Spleen (tissue), 11 donors: ENCODE results near the gene SNAPIN. TPM values are rescaled to one million over a fixed set of nuclear protein-coding genes. Genes with fewer than 3 reads are reported as not detected.

ENCODE experiments used
- DNase-seq: peaks from one replicate; pipeline ENCODE4 v3.0.0-alpha.2; 2020
- H3K27ac ChIP-seq, 8 donors: fragments of 200-600 bp; sonication (generic) in 7 of 8; 1 replicate in 4 of 8; 2 replicates in 4 of 8; pipeline versions ENCODE4 v1.5.0 to v1.8.0; 2016 to 2021; ENCODE audit warnings: inconsistent platforms in 4 of 8, mild to moderate bottlenecking in 4 of 8, moderate library complexity in 1 of 8
- H3K27me3 ChIP-seq, 7 donors: fragments of 200-600 bp; sonication (generic) in 6 of 7; replicated peaks in 1 of 7; 1 replicate in 4 of 7; 2 replicates in 3 of 7; pipeline versions ENCODE4 v1.5.0 to v1.8.0; 2016 to 2021; ENCODE audit warnings: inconsistent platforms in 3 of 7, mild to moderate bottlenecking in 1 of 7
- H3K36me3 ChIP-seq, 6 donors: fragments of 200-600 bp; sonication (generic) in 5 of 6; 1 replicate in 4 of 6; 2 replicates in 2 of 6; pipeline versions ENCODE4 v1.5.0 to v1.8.0; 2016 to 2021; ENCODE audit warnings: inconsistent platforms in 2 of 6
- H3K4me1 ChIP-seq, 6 donors: fragments of 200-600 bp; sonication (generic) in 5 of 6; 1 replicate in 3 of 6; 2 replicates in 3 of 6; pipeline versions ENCODE4 v1.5.0 to v1.8.0; 2016 to 2021; ENCODE audit warnings: inconsistent platforms in 3 of 6
- H3K4me3 ChIP-seq, 8 donors: fragments of 200-600 bp; sonication (generic) in 7 of 8; 1 replicate in 4 of 8; 2 replicates in 4 of 8; pipeline versions ENCODE4 v1.5.0 to v1.8.0; 2016 to 2021; ENCODE audit warnings: inconsistent platforms in 4 of 8, mild to moderate bottlenecking in 4 of 8, moderate library complexity in 2 of 8
- H3K9me3 ChIP-seq, 8 donors: fragments of 200-600 bp; sonication (generic) in 7 of 8; 1 replicate in 4 of 8; 2 replicates in 4 of 8; pipeline versions ENCODE4 v1.5.0 to v1.8.0; 2016 to 2021; ENCODE audit warnings: inconsistent platforms in 4 of 8
- POLR2A ChIP-seq, 3 donors: fragments of 450-650 bp; IDR thresholded peaks; one replicate each; pipeline ENCODE4 v1.5.1; 2017; ENCODE audit warnings: antibody characterized with exemption in 3 of 3, mild to moderate bottlenecking in 1 of 3
- POLR2AphosphoS5 ChIP-seq, 3 donors: sonication (generic); formaldehyde crosslinking; IDR thresholded peaks; one replicate each; pipeline ENCODE4 v1.5.1; 2017; ENCODE audit warnings: antibody characterized with exemption in 3 of 3
- WGBS, 5 donors: extraction: QIAGEN DNeasy Blood & Tissue Kit in 3 of 5; methylation state at CpG; one replicate each; pipeline versions ENCODE4 v1.1.5 to v1.1.7; 2013 to 2018; 5-methylcytosine and 5-hydroxymethylcytosine counted together
- intact Hi-C: fragments of 100-400 bp; cut with DNase I; formaldehyde crosslinking; loops from one replicate; pipeline ENCODE4 v1.15.0; 2023; ENCODE audit warnings: low total_unique reads
- polyA plus RNA-seq, 3 donors: library from polyadenylated mRNA; stranded (reverse); fragments of 200-250 nt; gene quantifications; one replicate each; pipeline ENCODE4 v1.2.1, GENCODE V29; 2013
- total RNA-seq, 7 donors: library from RNA; depleted of rRNA in 3 of 7; stranded (reverse); fragments of >200 nt in 3 of 7; fragmentation: NEBNext Ultra II Directional in 4 of 7; extraction: Animal tissue kit (Norgen Biotek cat#: 25700) in 4 of 7; gene quantifications; one replicate each; pipeline versions ENCODE4 v1.1.0 to v1.2.1, GENCODE V29; 2016 to 2021
- TF ChIP-seq, protein P1 (sequence below), 11 experiments: fragments of 200-600 bp in 7 of 11; fragments of 450-650 bp in 4 of 11; sonication (generic) in 4 of 11; IDR thresholded peaks in 8 of 11; conservative IDR thresholded peaks in 3 of 11; 1 replicate in 7 of 11; 2 replicates in 4 of 11; pipeline versions ENCODE4 v1.4.0 to v1.8.0; 2016 to 2021; ENCODE audit warnings: antibody characterized with exemption in 11 of 11, inconsistent platforms in 4 of 11, mild to moderate bottlenecking in 1 of 11
- donor health status: healthy with polysubstance abuse.
- donor health status: DM: no; HTN: no; CAD: no; lungs with moderate emphysema.
- donor health status: DM: no; HTN: no; CAD: no.
- donor health status: Bipolar disorder and iron deficiency.
- donor health status: healthy.
- donor health status: DM: no; HTN: no; CAD: no.
- donor health status: DM: yes; HTN: yes; CAD: no.

Gene SNAPIN
- total and polyA plus RNA-seq, 10 donors, result 26.3 to 60.7 (median 38.3) TPM

- WGBS, 5 donors, result 58 to 86% (median 77%) methylated on average over 8 to 9 of the region's 9 CpGs
- no peak for DNase-seq
- TF ChIP-seq POLR2A (IDR thresholded peaks at IDR 0.05) (no peak), POLR2AphosphoS5 (IDR thresholded peaks at IDR 0.05) (peak; percentile 49 to 80 (median 79))
- TF ChIP-seq, protein P1, sequence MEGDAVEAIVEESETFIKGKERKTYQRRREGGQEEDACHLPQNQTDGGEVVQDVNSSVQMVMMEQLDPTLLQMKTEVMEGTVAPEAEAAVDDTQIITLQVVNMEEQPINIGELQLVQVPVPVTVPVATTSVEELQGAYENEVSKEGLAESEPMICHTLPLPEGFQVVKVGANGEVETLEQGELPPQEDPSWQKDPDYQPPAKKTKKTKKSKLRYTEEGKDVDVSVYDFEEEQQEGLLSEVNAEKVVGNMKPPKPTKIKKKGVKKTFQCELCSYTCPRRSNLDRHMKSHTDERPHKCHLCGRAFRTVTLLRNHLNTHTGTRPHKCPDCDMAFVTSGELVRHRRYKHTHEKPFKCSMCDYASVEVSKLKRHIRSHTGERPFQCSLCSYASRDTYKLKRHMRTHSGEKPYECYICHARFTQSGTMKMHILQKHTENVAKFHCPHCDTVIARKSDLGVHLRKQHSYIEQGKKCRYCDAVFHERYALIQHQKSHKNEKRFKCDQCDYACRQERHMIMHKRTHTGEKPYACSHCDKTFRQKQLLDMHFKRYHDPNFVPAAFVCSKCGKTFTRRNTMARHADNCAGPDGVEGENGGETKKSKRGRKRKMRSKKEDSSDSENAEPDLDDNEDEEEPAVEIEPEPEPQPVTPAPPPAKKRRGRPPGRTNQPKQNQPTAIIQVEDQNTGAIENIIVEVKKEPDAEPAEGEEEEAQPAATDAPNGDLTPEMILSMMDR (IDR thresholded peaks at IDR 0.05 in 8 of 11, conservative IDR thresholded peaks at IDR 0.05 in 3 of 11), result no peak
- Histone ChIP-seq H3K27ac (peak within 1 kb of the TSS; percentile 48 to 95 (median 72)), H3K4me1 (peaks cover 14 to 81% (median 46%) of the 10 kb centered on the region in 6 donors), H3K27me3 (no peaks in the 10 kb centered on the region), H3K9me3 (no peaks in the 10 kb centered on the region), H3K4me3 (peak within 1 kb of the TSS in 6 of 8 donors; percentile 23 to 62 (median 32)), H3K36me3 (no peaks in the 10 kb centered on the region)
- intact Hi-C loops, result no loop called here
Observed at GRCh38 chr1:153612755-153613331, 45.7 kb upstream of the SNAPIN start, which contains the start of gene S100A16. Gene S100A16 (minus strand): TSS chr1:153613137. CDS start chr1:153608151, 4,986 bp downstream.

- Histone ChIP-seq H3K36me3 (no peaks in the 10 kb centered on the region), H3K9me3 (no peaks in the 10 kb centered on the region), H3K27ac (peak overlapping the region in 7 of 8 donors; percentile 61 to 95 (median 76)), H3K4me1 (peaks cover 18 to 81% (median 48%) of the 10 kb centered on the region in 6 donors), H3K27me3 (no peaks in the 10 kb centered on the region), H3K4me3 (peak overlapping the region in 1 of 8 donors; percentile 43)
- WGBS, 5 donors, result 82 to 92% (median 84%) methylated on average over 4 to 5 of the region's 5 CpGs
- DNase-seq, result no peak
- TF ChIP-seq POLR2A (IDR thresholded peaks at IDR 0.05) (no peak), POLR2AphosphoS5 (IDR thresholded peaks at IDR 0.05) (no peak)
- TF ChIP-seq, protein P1 (IDR thresholded peaks at IDR 0.05 in 8 of 11, conservative IDR thresholded peaks at IDR 0.05 in 3 of 11), result no peak
- intact Hi-C loops, result no loop called here
Observed at GRCh38 chr1:153613406-153613805, 45.1 kb upstream of the SNAPIN start.

DNA sequence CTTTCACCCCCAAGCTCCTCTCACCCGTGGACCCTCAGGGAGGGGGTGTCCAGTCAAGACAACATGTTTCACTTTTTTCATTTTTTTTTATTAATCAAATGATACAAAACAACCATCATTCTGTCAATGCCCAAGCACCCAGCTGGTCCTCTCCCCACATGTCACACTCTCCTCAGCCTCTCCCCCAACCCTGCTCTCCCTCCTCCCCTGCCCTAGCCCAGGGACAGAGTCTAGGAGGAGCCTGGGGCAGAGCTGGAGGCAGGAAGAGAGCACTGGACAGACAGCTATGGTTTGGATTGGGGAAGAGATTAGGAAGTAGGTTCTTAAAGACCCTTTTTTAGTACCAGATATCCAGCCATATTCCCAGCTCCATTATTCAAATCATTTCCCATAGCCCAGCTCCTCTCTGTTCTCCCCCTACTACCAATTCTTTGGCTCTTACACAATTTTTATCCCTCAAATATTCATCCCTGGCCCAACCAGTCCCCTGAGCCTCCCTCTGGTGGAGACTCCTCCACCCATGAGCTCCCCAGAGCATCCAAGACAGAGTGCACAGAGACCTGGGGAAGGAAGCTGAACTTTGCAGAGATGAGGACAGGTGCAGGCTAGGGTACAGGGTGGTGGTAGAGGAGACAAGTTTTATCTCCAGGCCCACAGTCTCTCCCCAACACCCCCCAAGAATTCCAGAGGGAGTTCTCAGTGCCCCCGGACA is 44.2 kb upstream of the SNAPIN start:
- Histone ChIP-seq H3K4me3 (no peak overlapping the region), H3K27ac (peak overlapping the region in 3 of 8 donors; percentile 2 to 90 (median 88)), H3K36me3 (peaks cover 0 to 5% (median 0%) of the 10 kb centered on the region in 6 donors), H3K4me1 (peaks cover 18 to 77% (median 46%) of the 10 kb centered on the region in 6 donors), H3K27me3 (no peaks in the 10 kb centered on the region), H3K9me3 (no peaks in the 10 kb centered on the region)
- DNase-seq, result no peak
- intact Hi-C loops, result no loop called here
- no peak for TF ChIP-seq POLR2AphosphoS5 (IDR thresholded peaks at IDR 0.05)
- TF ChIP-seq, protein P1 (IDR thresholded peaks at IDR 0.05 in 8 of 11, conservative IDR thresholded peaks at IDR 0.05 in 3 of 11), result no peak
- no peak for TF ChIP-seq POLR2A (IDR thresholded peaks at IDR 0.05)
- 76 to 86% (median 81%) methylated on average over 2 of the region's 2 CpGs for WGBS, 5 donors

DNA sequence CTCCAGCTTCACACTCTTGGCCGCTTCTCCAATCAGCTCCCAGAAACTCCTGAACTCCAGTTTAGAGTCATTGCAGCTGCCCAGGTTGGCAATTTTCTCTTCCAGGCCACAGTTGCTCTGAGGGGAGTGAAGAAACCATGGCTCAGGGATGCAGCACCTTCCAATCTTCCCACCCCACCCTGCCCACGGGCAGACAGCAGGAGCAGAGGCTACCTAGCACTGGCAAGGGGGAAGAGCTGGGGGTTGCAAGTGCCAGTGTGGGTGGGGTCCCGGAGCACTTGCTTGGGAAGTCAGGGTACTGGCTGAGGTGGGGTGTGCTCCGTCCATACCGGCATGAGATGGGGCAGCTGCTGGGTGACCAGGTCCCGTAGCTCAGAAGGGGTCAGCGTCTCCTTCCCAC is 43.6 kb upstream of the SNAPIN start:
- TF ChIP-seq POLR2A (IDR thresholded peaks at IDR 0.05) (no peak), POLR2AphosphoS5 (IDR thresholded peaks at IDR 0.05) (no peak)
- TF ChIP-seq, protein P1 (IDR thresholded peaks at IDR 0.05 in 8 of 11, conservative IDR thresholded peaks at IDR 0.05 in 3 of 11), result no peak
- Histone ChIP-seq H3K27me3 (no peaks in the 10 kb centered on the region), H3K27ac (peak overlapping the region in 3 of 8 donors; percentile 2 to 90 (median 88)), H3K36me3 (peaks cover 0 to 10% (median 0%) of the 10 kb centered on the region in 6 donors), H3K9me3 (no peaks in the 10 kb centered on the region), H3K4me1 (peaks cover 14 to 71% (median 43%) of the 10 kb centered on the region in 6 donors), H3K4me3 (no peak overlapping the region)
- DNase-seq, result no peak
- 88 to 100% (median 93%) methylated on average over 5 to 7 of the region's 7 CpGs for whole genome bisulfite sequencing, 5 donors
- intact Hi-C loops, result loop anchor here (5.0 kb wide), 1 partner anchor 43 kb away; no protein-coding TSS in a partner anchor
